WERI-Rb-1 (cell line): ENCODE results near the gene KRT6B.
"Not testable (repeated sequence)": the region's sequence is repeated elsewhere in the genome, so short reads cannot be mapped to it uniquely, and the experiment has no call there.

ENCODE experiments used
- DNase-seq: peaks from one replicate; pipeline ENCODE4 v3.0.0-alpha.2; 2020
- H3K27ac ChIP-seq: fragments of 250-450 bp; sonication (Bioruptor Pico); 2 replicates; pipeline ENCODE4 v1.5.1; 2020; ENCODE audit warnings: mild to moderate bottlenecking, moderate library complexity
- H3K27me3 ChIP-seq: fragments of 250-450 bp; sonication (Bioruptor Pico); 2 replicates; pipeline ENCODE4 v1.5.1; 2021; ENCODE audit warnings: mild to moderate bottlenecking, low read depth, moderate library complexity; ENCODE audit not compliant: insufficient read depth, severe bottlenecking
- H3K36me3 ChIP-seq: fragments of 250-450 bp; sonication (Bioruptor Pico); 2 replicates; pipeline ENCODE4 v1.5.1; 2020; ENCODE audit warnings: mild to moderate bottlenecking, moderate library complexity
- H3K4me3 ChIP-seq: 2 replicates; pipeline ENCODE4 v1.5.1; 2011; ENCODE audit warnings: low read depth, mild to moderate bottlenecking, control low read depth, low read length
- H3K9me3 ChIP-seq: fragments of 250-450 bp; sonication (Bioruptor Pico); 2 replicates; pipeline ENCODE4 v1.5.1; 2021; ENCODE audit warnings: mild to moderate bottlenecking, moderate library complexity; ENCODE audit not compliant: severe bottlenecking
- CTCF ChIP-seq: IDR thresholded peaks from 2 replicates; pipeline ENCODE4 v1.5.1; 2011; ENCODE audit warnings: low read depth, mild to moderate bottlenecking, control low read depth, inconsistent platforms, low read length

The KRT6B gene

GRCh38 chr12:52452101-52452500, at the start of gene KRT6B:
KRT6B (minus strand) TSS chr12:52452146; CDS start chr12:52452078, 68 bp downstream.
- no peak for TF ChIP-seq CTCF
- no peak for DNase-seq
- Histone ChIP-seq H3K4me3 (no peak within 1 kb of the TSS), H3K27me3 (peaks cover 62% of the 10 kb centered on the region), H3K36me3 (no peaks in the 10 kb centered on the region), H3K27ac (no peak within 1 kb of the TSS), H3K9me3 (no peaks in the 10 kb centered on the region)

- peaks cover 6% of the 10 kb centered on the region for H3K9me3 ChIP-seq
- TF ChIP-seq CTCF = no peak
Measured at GRCh38 chr12:52501490-52501889, 49.5 kb upstream of the KRT6B start.

GRCh38 chr12:52500574-52500973, 48.6 kb upstream of the KRT6B start:
- DNase-seq, H3K9me3 ChIP-seq, H3K4me3 ChIP-seq, H3K27ac ChIP-seq, H3K36me3 ChIP-seq: not testable (repeated sequence)
- H3K27me3 ChIP-seq = peaks cover 65% of the 10 kb centered on the region

More at GRCh38 chr12:52501490-52501889, 49.5 kb upstream of the KRT6B start:
- Histone ChIP-seq H3K27ac (no peak overlapping the region), H3K36me3 (no peaks in the 10 kb centered on the region), H3K27me3 (peaks cover 63% of the 10 kb centered on the region), H3K4me3 (no peak overlapping the region)
- DNase-seq = no peak

- H3K27ac ChIP-seq = no peak overlapping the region
- TF ChIP-seq CTCF = no peak
- peaks cover 67% of the 10 kb centered on the region for H3K27me3 ChIP-seq
- DNase-seq = no peak
- H3K9me3 ChIP-seq = peaks cover 6% of the 10 kb centered on the region
- no peak overlapping the region for H3K4me3 ChIP-seq
- no peaks in the 10 kb centered on the region for H3K36me3 ChIP-seq
Measured at GRCh38 chr12:52499806-52500560, 48.0 kb upstream of the KRT6B start.

GRCh38 chr12:52498946-52499345, 47.0 kb upstream of the KRT6B start:
- Histone ChIP-seq H3K4me3 (no peak overlapping the region), H3K36me3 (no peaks in the 10 kb centered on the region), H3K27me3 (peaks cover 74% of the 10 kb centered on the region), H3K27ac (no peak overlapping the region), H3K9me3 (peaks cover 6% of the 10 kb centered on the region)
- no peak for TF ChIP-seq CTCF
- DNase-seq = no peak

- peaks cover 6% of the 10 kb centered on the region for H3K9me3 ChIP-seq
- H3K36me3 ChIP-seq = no peaks in the 10 kb centered on the region
- H3K27me3 ChIP-seq = peaks cover 78% of the 10 kb centered on the region
- TF ChIP-seq CTCF = no peak
- DNase-seq = no peak
- no peak overlapping the region for H3K27ac ChIP-seq
- no peak overlapping the region for H3K4me3 ChIP-seq
Measured at GRCh38 chr12:52497975-52498374, 46.0 kb upstream of the KRT6B start.
